ENCODE results near the gene LMTK3.

- no peak for TF ChIP-seq POLR2A (IDR thresholded peaks at IDR 0.05)
- TF ChIP-seq, protein P1, sequence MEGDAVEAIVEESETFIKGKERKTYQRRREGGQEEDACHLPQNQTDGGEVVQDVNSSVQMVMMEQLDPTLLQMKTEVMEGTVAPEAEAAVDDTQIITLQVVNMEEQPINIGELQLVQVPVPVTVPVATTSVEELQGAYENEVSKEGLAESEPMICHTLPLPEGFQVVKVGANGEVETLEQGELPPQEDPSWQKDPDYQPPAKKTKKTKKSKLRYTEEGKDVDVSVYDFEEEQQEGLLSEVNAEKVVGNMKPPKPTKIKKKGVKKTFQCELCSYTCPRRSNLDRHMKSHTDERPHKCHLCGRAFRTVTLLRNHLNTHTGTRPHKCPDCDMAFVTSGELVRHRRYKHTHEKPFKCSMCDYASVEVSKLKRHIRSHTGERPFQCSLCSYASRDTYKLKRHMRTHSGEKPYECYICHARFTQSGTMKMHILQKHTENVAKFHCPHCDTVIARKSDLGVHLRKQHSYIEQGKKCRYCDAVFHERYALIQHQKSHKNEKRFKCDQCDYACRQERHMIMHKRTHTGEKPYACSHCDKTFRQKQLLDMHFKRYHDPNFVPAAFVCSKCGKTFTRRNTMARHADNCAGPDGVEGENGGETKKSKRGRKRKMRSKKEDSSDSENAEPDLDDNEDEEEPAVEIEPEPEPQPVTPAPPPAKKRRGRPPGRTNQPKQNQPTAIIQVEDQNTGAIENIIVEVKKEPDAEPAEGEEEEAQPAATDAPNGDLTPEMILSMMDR (IDR thresholded peaks at IDR 0.05): no peak
Observed at GRCh38 chr19:48518207-48518606, 6.6 kb upstream of the LMTK3 start.
